Activated T-helper 17 cell treated with anti-CD3 and anti-CD28 coated beads, Interleukin-2, amount 50 U/mL, for 72 hours (primary cell): ENCODE results near the gene FERMT3. TPM values are rescaled to one million over a fixed set of nuclear protein-coding genes. Genes with fewer than 3 reads are reported as not detected.

Experiments
- ATAC-seq: fragments of 150-1000 bp; cut with Tn5 transposase; replicated peaks from 2 replicates; pipeline ENCODE4 v1.10.0; 2021; ENCODE audit warnings: mild to moderate bottlenecking, moderate library complexity
- H3K27ac Mint-ChIP-seq: one replicate; pipeline ENCODE4 v1.8.0; 2022; ENCODE audit warnings: mixed read lengths
- H3K27me3 Mint-ChIP-seq: one replicate; pipeline ENCODE4 v1.8.0; 2022; ENCODE audit warnings: mixed read lengths
- H3K36me3 Mint-ChIP-seq: one replicate; pipeline ENCODE4 v1.8.0; 2022; ENCODE audit warnings: low read depth, mild to moderate bottlenecking, mixed read lengths
- H3K4me1 Mint-ChIP-seq: one replicate; pipeline ENCODE4 v1.8.0; 2022; ENCODE audit warnings: mixed read lengths
- H3K4me3 Mint-ChIP-seq: one replicate; pipeline ENCODE4 v1.8.0; 2022; ENCODE audit warnings: mild to moderate bottlenecking, mixed read lengths
- H3K9me3 Mint-ChIP-seq: one replicate; pipeline ENCODE4 v1.8.0; 2022; ENCODE audit warnings: mixed read lengths
- total RNA-seq, 2 donors: library from RNA; stranded (reverse); gene quantifications; one replicate each; pipeline ENCODE4 v1.2.3, GENCODE V29; 2022

FERMT3 gene
- total RNA-seq, 2 donors from 2014 or later: 172 to 191 TPM

DNA sequence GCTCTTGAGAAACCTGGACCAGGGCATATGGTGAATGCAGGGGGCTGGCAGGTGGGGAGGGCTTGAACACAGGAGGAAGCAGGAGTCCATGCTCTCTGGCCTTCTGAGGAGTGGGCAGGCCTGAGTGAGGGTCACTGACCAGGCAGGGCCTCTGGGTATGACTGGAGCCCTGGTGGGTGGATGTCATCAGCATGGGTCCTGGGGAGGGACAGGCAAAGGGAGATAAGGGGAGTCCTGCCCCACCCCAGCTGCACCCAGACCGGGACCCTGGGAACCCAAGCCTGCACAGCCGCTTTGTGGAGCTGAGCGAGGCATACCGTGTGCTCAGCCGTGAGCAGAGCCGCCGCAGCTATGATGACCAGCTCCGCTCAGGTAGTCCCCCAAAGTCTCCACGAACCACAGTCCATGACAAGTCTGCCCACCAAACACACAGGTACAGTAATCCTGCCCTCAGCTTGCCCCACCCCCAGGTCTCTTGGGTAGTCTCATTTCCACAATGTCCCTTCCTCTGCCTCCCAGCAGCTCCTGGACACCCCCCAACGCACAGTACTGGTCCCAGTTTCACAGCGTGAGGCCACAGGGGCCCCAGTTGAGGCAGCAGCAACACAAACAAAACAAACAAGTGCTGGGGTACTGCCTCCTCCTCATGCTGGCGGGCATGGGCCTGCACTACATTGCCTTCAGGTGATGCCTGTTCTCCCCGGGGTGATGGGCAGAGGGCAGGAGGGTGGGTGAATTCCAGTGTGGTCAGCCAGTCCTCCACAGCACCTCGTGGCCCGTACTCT, 25.9 kb downstream of the FERMT3 start:
- Mint-ChIP-seq H3K27ac (peak overlapping the region; percentile 63), H3K4me1 (peaks cover 14% of the 10 kb centered on the region)
- ATAC-seq: no peak

DNA sequence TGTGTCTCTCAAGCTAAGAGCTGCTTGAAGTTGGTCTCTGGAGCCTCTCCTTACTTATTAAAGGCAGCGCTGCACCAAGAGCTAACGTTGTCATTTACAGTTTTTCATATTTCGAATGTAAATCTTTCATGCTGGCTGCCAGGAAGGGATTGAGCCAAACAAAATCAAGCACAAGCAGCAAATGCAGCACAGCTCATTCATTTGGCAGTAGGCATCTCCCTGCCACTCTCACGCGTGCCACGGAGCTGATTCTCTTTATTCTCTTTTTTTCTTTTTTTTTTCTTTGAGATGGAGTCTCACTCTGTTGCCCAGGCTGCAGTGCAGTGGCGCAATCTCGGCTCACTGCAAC, 26.4 kb downstream of the FERMT3 start:
- H3K4me1 Mint-ChIP-seq: peaks cover 18% of the 10 kb centered on the region
- H3K27ac Mint-ChIP-seq: no peak overlapping the region
- no peaks in the 10 kb centered on the region for H3K9me3 Mint-ChIP-seq
- H3K4me3 Mint-ChIP-seq: peak overlapping the region; percentile 91
- H3K36me3 Mint-ChIP-seq: peaks cover 46% of the 10 kb centered on the region
- no peaks in the 10 kb centered on the region for H3K27me3 Mint-ChIP-seq
- ATAC-seq: no peak

More for the DNA sequence above, 25.9 kb downstream of the FERMT3 start:
- H3K9me3 Mint-ChIP-seq: no peaks in the 10 kb centered on the region
- H3K27me3 Mint-ChIP-seq: no peaks in the 10 kb centered on the region
- H3K4me3 Mint-ChIP-seq: peak overlapping the region; percentile 91
- H3K36me3 Mint-ChIP-seq: peaks cover 46% of the 10 kb centered on the region

DNA sequence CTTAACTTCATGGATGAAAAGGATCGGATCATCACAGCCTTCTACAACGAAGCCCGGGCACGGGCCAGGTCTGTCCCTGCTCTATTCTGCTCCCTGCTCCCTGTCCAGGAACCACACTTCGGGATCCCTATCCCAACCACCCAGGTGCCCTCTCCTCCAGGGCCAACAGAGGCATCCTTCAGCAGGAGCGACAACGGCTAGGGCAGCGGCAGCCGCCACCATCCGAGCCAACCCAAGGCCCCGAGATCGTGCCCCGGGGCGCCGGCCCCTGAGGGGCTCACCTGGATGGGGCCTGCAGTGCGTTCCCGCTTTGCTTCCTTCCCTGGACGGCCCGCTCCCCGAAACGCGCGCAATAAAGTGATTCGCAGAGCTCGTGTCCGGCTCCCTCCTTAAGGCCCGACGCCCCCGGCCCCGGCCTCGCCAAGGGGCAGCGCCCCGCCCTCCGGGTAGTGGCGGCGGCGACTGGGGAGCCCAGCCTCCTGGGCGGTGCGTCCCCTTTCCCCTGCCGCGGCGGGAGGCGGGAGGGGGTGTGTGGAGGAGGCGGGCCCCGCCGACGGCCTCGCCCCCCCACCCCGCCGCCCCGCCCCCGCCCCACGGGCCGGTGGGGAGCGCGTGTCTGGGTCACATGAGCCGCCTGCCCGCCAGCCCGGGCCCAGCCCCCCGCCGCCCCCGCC, 27.5 kb downstream of the FERMT3 start, which contains the start of gene VEGFB:
Gene VEGFB, plus strand, starts transcription at position 672 of the 674 bp plus-strand sequence. CDS start 250 bp downstream, outside the sequence.
- H3K9me3 Mint-ChIP-seq: no peaks in the 10 kb centered on the region
- no peaks in the 10 kb centered on the region for H3K27me3 Mint-ChIP-seq
- H3K27ac Mint-ChIP-seq: peak within 1 kb of the TSS; percentile 87
- H3K36me3 Mint-ChIP-seq: peaks cover 41% of the 10 kb centered on the region
- peak; percentile 55 for ATAC-seq
- peaks cover 18% of the 10 kb centered on the region for H3K4me1 Mint-ChIP-seq
- peak within 1 kb of the TSS; percentile 91 for H3K4me3 Mint-ChIP-seq

DNA sequence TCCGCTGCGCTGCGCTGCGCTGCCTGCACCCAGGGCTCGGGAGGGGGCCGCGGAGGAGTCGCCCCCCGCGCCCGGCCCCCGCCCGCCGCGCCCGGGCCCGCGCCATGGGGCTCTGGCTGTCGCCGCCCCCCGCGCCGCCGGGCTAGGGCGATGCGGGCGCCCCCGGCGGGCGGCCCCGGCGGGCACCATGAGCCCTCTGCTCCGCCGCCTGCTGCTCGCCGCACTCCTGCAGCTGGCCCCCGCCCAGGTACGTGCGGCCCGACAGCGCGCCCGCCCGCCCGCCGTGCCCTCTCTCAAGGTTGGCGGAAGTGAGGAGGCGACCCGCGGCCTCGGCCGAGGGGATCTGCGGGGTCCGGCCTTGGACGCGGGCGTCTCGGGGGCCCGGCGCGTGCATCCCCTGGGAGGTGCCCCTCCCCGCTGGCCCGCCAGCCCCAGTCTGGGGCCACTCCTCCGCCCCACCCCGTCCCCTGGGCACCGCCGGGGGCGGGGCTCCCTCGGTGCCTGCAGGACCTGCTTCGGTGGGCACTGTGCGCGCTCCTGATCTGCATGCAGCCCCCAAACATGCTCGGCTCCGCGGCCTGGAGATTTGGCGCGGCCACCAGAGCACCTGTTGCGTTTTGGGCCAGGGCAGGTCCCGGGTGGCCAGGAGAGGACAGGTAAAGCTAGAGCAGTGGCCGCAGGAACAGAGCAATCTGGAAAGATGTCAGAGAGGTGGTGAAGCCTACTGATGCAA, 28.3 kb downstream of the FERMT3 start:
- peaks cover 18% of the 10 kb centered on the region for H3K4me1 Mint-ChIP-seq
- H3K27ac Mint-ChIP-seq: peak overlapping the region; percentile 87
- H3K9me3 Mint-ChIP-seq: no peaks in the 10 kb centered on the region
- ATAC-seq: peak; percentile 51
- peaks cover 36% of the 10 kb centered on the region for H3K36me3 Mint-ChIP-seq
- no peaks in the 10 kb centered on the region for H3K27me3 Mint-ChIP-seq
- H3K4me3 Mint-ChIP-seq: peak overlapping the region; percentile 87

DNA sequence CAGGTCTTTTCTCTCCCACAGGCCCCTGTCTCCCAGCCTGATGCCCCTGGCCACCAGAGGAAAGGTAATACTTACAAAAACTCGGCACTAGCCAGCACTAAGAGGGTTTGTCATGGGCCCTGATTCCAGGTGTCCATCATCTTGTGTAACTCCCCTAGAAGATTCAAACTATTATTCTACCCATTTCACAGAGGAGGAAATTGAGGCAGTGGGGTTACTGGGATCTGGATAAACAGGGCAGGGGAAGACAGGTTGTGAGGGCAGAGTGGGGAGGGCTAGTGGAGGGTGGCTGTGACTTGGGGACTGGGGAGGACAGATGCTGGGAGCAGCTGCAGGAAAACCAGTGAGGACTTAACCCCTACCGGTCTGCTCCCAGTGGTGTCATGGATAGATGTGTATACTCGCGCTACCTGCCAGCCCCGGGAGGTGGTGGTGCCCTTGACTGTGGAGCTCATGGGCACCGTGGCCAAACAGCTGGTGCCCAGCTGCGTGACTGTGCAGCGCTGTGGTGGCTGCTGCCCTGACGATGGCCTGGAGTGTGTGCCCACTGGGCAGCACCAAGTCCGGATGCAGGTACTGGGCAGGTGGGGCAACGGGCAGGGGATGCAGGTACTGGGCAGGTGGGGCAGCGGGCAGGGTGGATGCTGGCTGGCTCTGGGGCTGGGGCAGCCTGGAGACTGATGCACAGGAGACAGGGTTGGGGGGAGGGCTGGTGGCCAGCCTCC, 29.1 kb downstream of the FERMT3 start:
- H3K36me3 Mint-ChIP-seq: peaks cover 40% of the 10 kb centered on the region
- H3K27me3 Mint-ChIP-seq: no peaks in the 10 kb centered on the region
- peak overlapping the region; percentile 87 for H3K4me3 Mint-ChIP-seq
- H3K27ac Mint-ChIP-seq: peak overlapping the region; percentile 87
- no peaks in the 10 kb centered on the region for H3K9me3 Mint-ChIP-seq
- ATAC-seq: no peak
- H3K4me1 Mint-ChIP-seq: peaks cover 23% of the 10 kb centered on the region

DNA sequence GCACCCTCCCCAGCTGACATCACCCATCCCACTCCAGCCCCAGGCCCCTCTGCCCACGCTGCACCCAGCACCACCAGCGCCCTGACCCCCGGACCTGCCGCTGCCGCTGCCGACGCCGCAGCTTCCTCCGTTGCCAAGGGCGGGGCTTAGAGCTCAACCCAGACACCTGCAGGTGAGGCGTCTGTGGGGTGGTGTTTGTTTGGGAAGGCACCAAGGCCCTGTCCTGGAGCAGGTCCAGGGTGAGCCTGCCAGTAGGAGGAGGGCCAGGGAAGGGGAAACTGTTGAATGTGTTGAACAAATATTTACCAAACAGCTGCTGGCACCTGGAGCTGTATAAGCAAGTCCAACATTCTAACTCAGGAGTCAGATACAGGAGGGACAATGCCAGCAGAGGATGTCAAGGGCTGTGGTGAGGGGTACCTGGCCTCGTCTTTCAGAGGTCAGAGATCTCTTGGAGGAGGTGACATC, 31.0 kb downstream of the FERMT3 start:
- ATAC-seq: no peak
- Mint-ChIP-seq H3K4me1 (peaks cover 18% of the 10 kb centered on the region), H3K4me3 (peak overlapping the region; percentile 22), H3K27ac (peak overlapping the region; percentile 87), H3K27me3 (no peaks in the 10 kb centered on the region), H3K9me3 (no peaks in the 10 kb centered on the region), H3K36me3 (peaks cover 58% of the 10 kb centered on the region)

DNA sequence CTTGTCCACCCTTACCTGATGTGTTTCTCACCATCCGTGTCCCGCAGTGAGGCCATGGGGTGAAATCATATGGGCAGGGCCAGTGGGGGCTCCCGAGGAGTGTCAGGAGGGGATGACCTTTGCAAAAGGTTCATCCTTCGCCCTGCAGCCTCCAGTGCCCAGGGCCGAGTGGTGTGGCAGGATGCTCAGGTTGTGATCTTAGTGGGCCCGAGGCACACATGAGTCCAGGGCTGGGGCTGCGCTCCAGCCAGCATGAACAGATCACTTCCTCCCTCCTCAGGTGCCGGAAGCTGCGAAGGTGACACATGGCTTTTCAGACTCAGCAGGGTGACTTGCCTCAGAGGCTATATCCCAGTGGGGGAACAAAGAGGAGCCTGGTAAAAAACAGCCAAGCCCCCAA, 31.6 kb downstream of the FERMT3 start:
- H3K27me3 Mint-ChIP-seq: no peaks in the 10 kb centered on the region
- peaks cover 64% of the 10 kb centered on the region for H3K36me3 Mint-ChIP-seq
- H3K4me3 Mint-ChIP-seq: peak overlapping the region; percentile 22
- no peak for ATAC-seq
- H3K9me3 Mint-ChIP-seq: no peaks in the 10 kb centered on the region
- peak overlapping the region; percentile 87 for H3K27ac Mint-ChIP-seq
- peaks cover 18% of the 10 kb centered on the region for H3K4me1 Mint-ChIP-seq

DNA sequence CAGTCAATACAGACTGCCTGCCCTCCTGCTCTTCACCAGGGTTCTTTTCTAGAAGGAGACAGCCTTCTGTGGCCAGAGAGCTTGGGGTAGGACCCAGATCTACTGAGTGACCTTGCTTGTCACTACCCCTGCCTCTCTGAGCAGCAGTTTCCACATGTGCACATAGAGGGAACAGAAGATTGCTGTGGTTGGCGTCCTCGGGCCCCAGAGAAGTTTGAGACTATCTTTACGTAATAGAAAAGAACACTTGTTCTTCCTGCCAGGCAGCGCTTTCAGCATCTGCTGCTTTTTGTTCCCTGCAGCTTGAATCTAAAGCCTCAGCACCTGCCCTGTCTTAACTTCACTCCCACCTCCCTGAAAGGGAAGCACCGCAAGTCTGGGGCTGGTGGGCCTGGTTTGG, 32.5 kb downstream of the FERMT3 start:
- Mint-ChIP-seq H3K9me3 (no peaks in the 10 kb centered on the region), H3K4me1 (peaks cover 18% of the 10 kb centered on the region), H3K4me3 (no peak overlapping the region), H3K27ac (no peak overlapping the region), H3K36me3 (peaks cover 73% of the 10 kb centered on the region), H3K27me3 (no peaks in the 10 kb centered on the region)
- no peak for ATAC-seq

DNA sequence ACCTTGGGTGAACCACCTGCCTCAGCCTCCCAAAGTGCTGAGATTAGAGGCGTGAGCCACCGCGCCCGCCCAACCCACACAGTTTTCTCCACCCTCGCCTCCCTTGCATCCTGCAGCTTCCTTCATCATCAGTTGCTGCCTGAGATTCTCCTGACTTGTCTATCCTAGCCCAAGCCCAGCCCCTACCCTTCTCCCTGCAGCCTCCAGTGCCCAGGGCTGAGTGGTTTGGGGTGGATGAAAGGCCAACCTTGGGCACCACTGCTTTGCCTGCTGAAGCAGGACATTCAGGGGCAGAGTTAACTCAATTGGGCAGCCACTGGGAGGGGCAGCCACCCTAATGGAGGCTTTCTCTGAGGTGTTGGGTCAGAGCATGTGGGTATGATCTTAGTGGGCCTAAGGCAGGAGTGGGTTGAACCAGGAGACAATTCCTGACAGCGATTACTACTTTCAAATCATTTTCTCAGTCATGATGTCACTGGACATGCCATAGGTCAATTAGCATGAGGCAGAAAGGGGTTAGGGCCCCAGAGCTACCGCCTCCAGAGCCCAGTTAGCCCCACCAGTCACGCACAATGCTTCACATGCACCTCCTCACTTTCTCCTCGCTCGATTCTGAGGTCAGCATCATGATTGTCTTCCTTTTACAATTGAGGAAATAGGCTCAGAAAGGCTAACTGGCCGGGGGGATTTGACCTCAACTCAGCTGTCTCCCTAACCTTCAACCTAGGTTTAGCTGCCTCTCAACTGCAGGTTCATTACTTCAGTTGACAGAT, 33.3 kb downstream of the FERMT3 start:
- no peaks in the 10 kb centered on the region for H3K9me3 Mint-ChIP-seq
- H3K27me3 Mint-ChIP-seq: no peaks in the 10 kb centered on the region
- no peak for ATAC-seq
- peak overlapping the region; percentile 96 for H3K27ac Mint-ChIP-seq
- H3K4me1 Mint-ChIP-seq: peaks cover 18% of the 10 kb centered on the region
- H3K36me3 Mint-ChIP-seq: peaks cover 81% of the 10 kb centered on the region
- peak overlapping the region; percentile 95 for H3K4me3 Mint-ChIP-seq

DNA sequence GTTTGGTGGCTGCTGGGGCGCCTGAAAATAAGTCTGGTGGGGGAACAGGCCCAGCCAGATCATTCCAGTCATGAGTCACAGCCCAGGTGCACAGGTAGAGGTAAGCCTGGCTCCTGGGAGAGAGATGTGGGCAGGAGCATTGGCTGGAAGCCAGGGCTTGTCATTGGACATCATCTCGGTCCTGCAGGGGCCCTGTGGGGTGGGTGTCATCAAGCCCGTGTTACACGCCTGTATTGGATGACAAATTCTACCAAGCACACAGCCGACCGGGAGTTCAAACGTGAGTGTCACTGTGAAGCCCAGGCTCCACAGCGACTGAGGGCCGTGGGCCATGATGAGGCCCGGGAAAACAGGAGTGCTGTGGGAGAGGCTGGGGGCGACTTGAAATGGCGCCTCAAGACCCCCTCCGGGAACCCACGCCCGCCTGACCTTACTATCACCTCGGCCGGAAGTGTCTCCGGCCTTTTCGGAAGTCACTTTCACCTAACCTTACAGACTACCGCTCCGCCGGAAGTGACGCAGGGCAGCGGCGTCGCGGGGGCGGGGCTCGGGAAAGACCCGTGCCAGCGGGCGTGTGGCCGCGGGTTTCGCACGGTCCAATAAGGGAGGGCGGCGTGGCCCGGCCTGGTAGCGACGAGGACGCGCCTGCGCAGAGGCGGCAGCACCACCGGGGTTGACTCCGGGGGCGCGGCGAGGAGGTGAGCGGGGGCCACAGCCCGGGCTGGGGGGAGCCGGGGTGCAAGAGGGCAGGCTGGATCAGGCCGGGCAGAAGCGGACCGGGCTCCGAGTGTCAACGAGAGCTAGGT, 34.1 kb downstream of the FERMT3 start, which contains the start of gene FKBP2:
Gene FKBP2, plus strand, starts transcription at position 661 of the 806 bp plus-strand sequence. CDS start 1,293 bp downstream, outside the sequence.
- Mint-ChIP-seq H3K36me3 (peaks cover 82% of the 10 kb centered on the region), H3K4me1 (peaks cover 13% of the 10 kb centered on the region), H3K4me3 (peak within 1 kb of the TSS; percentile 95), H3K27ac (peak within 1 kb of the TSS; percentile 96), H3K9me3 (no peaks in the 10 kb centered on the region), H3K27me3 (no peaks in the 10 kb centered on the region)
- ATAC-seq: peak; percentile 65

DNA sequence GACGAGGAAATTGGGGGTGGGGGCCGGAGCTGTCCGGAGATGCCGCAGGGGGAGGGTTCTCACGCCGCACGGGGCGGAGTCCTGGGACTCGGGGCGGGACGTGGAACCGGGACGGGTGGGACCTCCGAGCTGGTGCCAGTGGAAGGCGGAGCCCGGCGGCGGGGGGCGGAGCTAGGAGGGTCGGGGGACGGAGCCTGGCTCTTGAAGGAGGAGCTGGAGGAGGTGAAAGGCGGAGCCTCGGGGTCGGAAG, 34.6 kb downstream of the FERMT3 start:
- H3K4me3 Mint-ChIP-seq: peak overlapping the region; percentile 95
- H3K27ac Mint-ChIP-seq: peak overlapping the region; percentile 96

DNA sequence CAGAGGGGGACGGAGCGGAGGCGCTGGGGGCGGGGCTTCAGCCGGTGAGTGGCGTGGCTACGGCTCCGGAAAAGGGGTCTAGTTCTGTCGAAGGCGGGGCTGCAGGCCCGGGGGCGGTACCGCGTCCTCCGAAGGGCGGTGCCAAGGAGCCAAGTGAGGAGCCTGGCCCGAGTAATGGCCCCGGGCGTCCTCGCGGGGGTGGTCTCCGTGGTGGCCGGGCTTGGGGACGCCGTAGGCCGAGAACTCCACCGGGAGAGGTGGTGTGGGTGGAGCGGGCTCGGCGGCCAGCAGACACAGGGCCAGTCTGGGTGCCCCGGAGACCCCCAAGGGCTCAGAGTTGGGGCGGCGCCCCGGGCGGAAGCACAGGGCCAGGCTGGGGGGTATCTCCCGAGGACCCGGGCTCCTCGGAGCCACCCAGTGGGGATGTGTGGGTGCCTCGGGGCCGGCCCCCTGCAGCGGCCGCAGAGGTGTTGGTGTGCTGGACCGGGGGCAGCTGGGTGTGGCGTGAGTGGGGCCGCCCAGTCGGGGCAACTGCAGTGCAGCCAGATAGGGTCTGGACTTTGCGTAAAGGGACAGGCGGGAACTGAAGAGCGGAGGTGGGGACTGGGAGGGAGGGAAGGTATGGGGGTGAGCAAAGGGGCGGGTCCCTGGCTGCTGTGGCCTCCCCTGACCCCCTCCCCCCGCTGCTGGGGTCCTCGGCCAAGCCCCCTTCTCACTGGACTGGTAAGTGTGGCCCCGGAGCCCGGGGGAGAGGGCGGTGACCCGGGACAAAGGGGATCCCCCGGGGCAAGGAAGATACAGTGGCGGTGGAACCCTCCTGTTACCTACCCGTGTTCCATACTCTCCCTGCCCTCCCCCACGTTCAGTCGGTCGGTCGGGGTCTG, 35.2 kb downstream of the FERMT3 start:
- H3K27ac Mint-ChIP-seq: peak overlapping the region; percentile 96
- peaks cover 84% of the 10 kb centered on the region for H3K36me3 Mint-ChIP-seq
- H3K9me3 Mint-ChIP-seq: no peaks in the 10 kb centered on the region
- H3K4me1 Mint-ChIP-seq: peaks cover 13% of the 10 kb centered on the region
- H3K4me3 Mint-ChIP-seq: peak overlapping the region; percentile 95
- ATAC-seq: peak; percentile 0
- H3K27me3 Mint-ChIP-seq: no peaks in the 10 kb centered on the region

More for the DNA sequence above, 34.6 kb downstream of the FERMT3 start:
- ATAC-seq: peak; percentile 84
- Mint-ChIP-seq H3K9me3 (no peaks in the 10 kb centered on the region), H3K36me3 (peaks cover 85% of the 10 kb centered on the region), H3K4me1 (peaks cover 13% of the 10 kb centered on the region), H3K27me3 (no peaks in the 10 kb centered on the region)
